Caco-2 (cell line): Measurements from ENCODE around the gene C3orf20. TPM values are rescaled to one million over a fixed set of nuclear protein-coding genes. Genes with fewer than 3 reads are reported as not detected.

ENCODE experiments used
- BruUV-seq: library from RNA; stranded (reverse); fragments of 400-500 nt; replicated peaks from 2 replicates; lab custom pipeline; 2021; lab: Mats Ljungman, UMichigan
- CTCF ChIA-PET: fragments of 300-600 bp; sonication (Branson Sonifier 250); formaldehyde crosslinking; loops from one replicate; lab custom pipeline; 2022; ENCODE audit warnings: antibody characterized with exemption; lab: Charles Lee
- POLR2A ChIA-PET: fragments of 300-600 bp; sonication (Branson Sonifier 250); formaldehyde crosslinking; loops from one replicate; lab custom pipeline; 2022; ENCODE audit warnings: antibody characterized with exemption; lab: Charles Lee
- DNase-seq, 2 experiments: peaks; one replicate each; pipeline versions ENCODE4 v3.0.0 to v3.0.0-alpha.2; 2020 to 2022
- H3K27me3 ChIP-seq: replicated peaks from 2 replicates; pipeline ENCODE4 v1.6.0; 2011; ENCODE audit warnings: low read length; ENCODE audit not compliant: control insufficient read depth, insufficient read depth
- H3K36me3 ChIP-seq: 2 replicates; pipeline ENCODE4 v1.5.1; 2011; ENCODE audit warnings: low read length; ENCODE audit not compliant: control insufficient read depth, insufficient read depth
- H3K4me1 ChIP-seq: fragments of 250-450 bp; sonication (Bioruptor Pico); 2 replicates; pipeline ENCODE4 v1.5.1; 2020; ENCODE audit warnings: mild to moderate bottlenecking
- H3K4me3 ChIP-seq: 2 replicates; pipeline ENCODE4 v1.5.1; 2011; ENCODE audit warnings: low read depth, mild to moderate bottlenecking, control low read depth, low read length
- H3K9me3 ChIP-seq: fragments of 250-450 bp; sonication (Bioruptor Pico); 2 replicates; pipeline ENCODE4 v1.5.1; 2020; ENCODE audit warnings: mild to moderate bottlenecking, moderate library complexity
- H3K27ac Mint-ChIP-seq: one replicate; pipeline ENCODE4 v1.8.0; 2022; ENCODE audit warnings: mixed read lengths; ENCODE audit not compliant: unreplicated experiment
- H3K27me3 Mint-ChIP-seq: one replicate; pipeline ENCODE4 v1.8.0; 2022; ENCODE audit warnings: mixed read lengths; ENCODE audit not compliant: insufficient read depth, unreplicated experiment
- H3K36me3 Mint-ChIP-seq: one replicate; pipeline ENCODE4 v1.8.0; 2022; ENCODE audit warnings: mild to moderate bottlenecking, mixed read lengths; ENCODE audit not compliant: insufficient read depth, unreplicated experiment
- H3K4me1 Mint-ChIP-seq: one replicate; pipeline ENCODE4 v1.8.0; 2022; ENCODE audit warnings: low read depth, mixed read lengths; ENCODE audit not compliant: unreplicated experiment
- H3K4me3 Mint-ChIP-seq: one replicate; pipeline ENCODE4 v1.8.0; 2022; ENCODE audit warnings: mild to moderate bottlenecking, moderate library complexity, mixed read lengths; ENCODE audit not compliant: unreplicated experiment
- H3K9me3 Mint-ChIP-seq: one replicate; pipeline ENCODE4 v1.8.0; 2022; ENCODE audit warnings: mixed read lengths; ENCODE audit not compliant: unreplicated experiment
- intact Hi-C: fragments of 100-400 bp; cut with micrococcal nuclease; formaldehyde crosslinking; loops from one replicate; pipeline ENCODE4 v1.10.0; 2022; ENCODE audit not compliant: unreplicated experiment
- total RNA-seq: library from RNA; stranded (reverse); gene quantifications from 2 replicates; pipeline ENCODE4 v1.2.3, GENCODE V29; 2022
- TF ChIP-seq, protein P1 (sequence below), 2 experiments: fragments of 200-600 bp in 1 of 2; IDR thresholded peaks; 1 replicate in 1 of 2; 2 replicates in 1 of 2; pipeline versions ENCODE4 v1.5.1 to v1.8.0; 2011 to 2022; ENCODE audit warnings: antibody characterized with exemption in 1 of 2, control low read depth in 1 of 2, inconsistent platforms in 1 of 2, low read depth in 1 of 2, low read length in 1 of 2, mild to moderate bottlenecking in 1 of 2, moderate library complexity in 1 of 2; ENCODE audit not compliant: insufficient read depth in 1 of 2, severe bottlenecking in 1 of 2, unreplicated experiment in 1 of 2

C3orf20 gene
- total RNA-seq, 1 experiment from 2014 or later, result 0.09 TPM

DNA sequence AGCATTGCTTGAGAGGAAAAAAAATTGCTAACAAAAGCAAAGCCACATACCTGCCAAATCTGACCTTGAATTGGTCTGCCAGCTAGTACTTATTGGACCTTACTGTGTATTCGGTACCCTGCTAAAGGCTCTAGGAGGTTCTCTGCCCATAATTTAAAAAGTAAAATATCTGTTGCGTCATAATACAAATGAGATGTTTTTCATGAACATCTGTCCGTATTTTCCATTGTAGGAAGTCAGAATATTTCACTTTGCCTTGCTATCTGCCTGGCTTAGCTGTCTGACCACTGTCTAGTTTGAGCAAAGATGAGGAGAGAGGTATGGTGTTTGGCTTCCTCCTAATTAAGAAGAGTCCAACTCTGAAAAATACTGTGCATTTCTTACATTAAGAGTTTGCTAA, 10.8 kb upstream of the C3orf20 start:
- no TSS peak for BruUV-seq
- POLR2A ChIA-PET, result interaction anchor here (0.6 kb wide), 1 partner anchor 12 kb away, joined by 4 read pairs; the partner anchor contains the start of gene CCDC174
- Mint-ChIP-seq H3K4me3 (no peak overlapping the region), H3K4me1 (no peaks in the 10 kb centered on the region), H3K36me3 (peaks cover 86% of the 10 kb centered on the region), H3K27ac (no peak overlapping the region), H3K9me3 (no peaks in the 10 kb centered on the region), H3K27me3 (no peaks in the 10 kb centered on the region)
- no peak for DNase-seq
- no peaks in the 10 kb centered on the region for H3K9me3 ChIP-seq
- H3K4me1 ChIP-seq, result peaks cover 12% of the 10 kb centered on the region
- no peaks in the 10 kb centered on the region for H3K27me3 ChIP-seq
- CTCF ChIA-PET, result no interaction called here
- H3K4me3 ChIP-seq, result no peak overlapping the region
- TF ChIP-seq, protein P1, sequence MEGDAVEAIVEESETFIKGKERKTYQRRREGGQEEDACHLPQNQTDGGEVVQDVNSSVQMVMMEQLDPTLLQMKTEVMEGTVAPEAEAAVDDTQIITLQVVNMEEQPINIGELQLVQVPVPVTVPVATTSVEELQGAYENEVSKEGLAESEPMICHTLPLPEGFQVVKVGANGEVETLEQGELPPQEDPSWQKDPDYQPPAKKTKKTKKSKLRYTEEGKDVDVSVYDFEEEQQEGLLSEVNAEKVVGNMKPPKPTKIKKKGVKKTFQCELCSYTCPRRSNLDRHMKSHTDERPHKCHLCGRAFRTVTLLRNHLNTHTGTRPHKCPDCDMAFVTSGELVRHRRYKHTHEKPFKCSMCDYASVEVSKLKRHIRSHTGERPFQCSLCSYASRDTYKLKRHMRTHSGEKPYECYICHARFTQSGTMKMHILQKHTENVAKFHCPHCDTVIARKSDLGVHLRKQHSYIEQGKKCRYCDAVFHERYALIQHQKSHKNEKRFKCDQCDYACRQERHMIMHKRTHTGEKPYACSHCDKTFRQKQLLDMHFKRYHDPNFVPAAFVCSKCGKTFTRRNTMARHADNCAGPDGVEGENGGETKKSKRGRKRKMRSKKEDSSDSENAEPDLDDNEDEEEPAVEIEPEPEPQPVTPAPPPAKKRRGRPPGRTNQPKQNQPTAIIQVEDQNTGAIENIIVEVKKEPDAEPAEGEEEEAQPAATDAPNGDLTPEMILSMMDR (IDR thresholded peaks at IDR 0.05; ENCODE audit: insufficient read depth in 1 of 2, low read depth in 1 of 2, low read length in 1 of 2, severe bottlenecking in 1 of 2, unreplicated experiment in 1 of 2), result no peak
- intact Hi-C loops, result no loop called here
- H3K36me3 ChIP-seq, result peaks cover 3% of the 10 kb centered on the region

DNA sequence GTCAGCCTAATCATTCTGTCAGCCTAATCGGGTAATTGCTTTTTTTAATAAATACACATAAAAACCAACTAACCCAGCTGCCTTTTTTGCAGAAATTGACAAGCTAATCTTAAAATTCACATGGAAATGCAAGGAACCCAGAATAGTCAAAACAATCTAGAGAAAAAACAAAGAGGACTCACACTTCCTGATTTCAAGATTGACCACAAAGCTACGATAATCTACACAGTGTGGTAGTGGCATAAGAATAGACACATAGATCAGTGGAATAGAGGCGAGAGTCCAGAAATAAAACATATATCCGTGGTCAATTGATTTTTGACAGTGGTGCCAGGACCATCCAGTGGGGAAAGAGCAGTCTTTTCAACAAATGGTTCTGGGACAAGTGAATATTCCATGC, 2.4 kb upstream of the C3orf20 start:
- TF ChIP-seq, protein P1 (IDR thresholded peaks at IDR 0.05; ENCODE audit: insufficient read depth in 1 of 2, low read depth in 1 of 2, low read length in 1 of 2, severe bottlenecking in 1 of 2, unreplicated experiment in 1 of 2), result no peak
- H3K9me3 Mint-ChIP-seq, result no peaks in the 10 kb centered on the region
- Histone ChIP-seq H3K4me1 (peaks cover 13% of the 10 kb centered on the region), H3K9me3 (no peaks in the 10 kb centered on the region), H3K27me3 (no peaks in the 10 kb centered on the region), H3K4me3 (no peak overlapping the region), H3K36me3 (no peaks in the 10 kb centered on the region; the same call in 1 of the 2 replicates)
- ChIA-PET POLR2A (no interaction called here), CTCF (interaction anchor here (1.6 to 2.0 kb wide), 3 partner anchors 108 to 248 kb away, joined by 5 to 28 read pairs (median 14); no protein-coding TSS in a partner anchor)
- H3K4me3 Mint-ChIP-seq, result no peak overlapping the region
- peaks cover 15% of the 10 kb centered on the region for H3K4me1 Mint-ChIP-seq
- BruUV-seq, result no TSS peak
- H3K36me3 Mint-ChIP-seq, result peaks cover 41% of the 10 kb centered on the region
- intact Hi-C loops, result no loop called here
- H3K27me3 Mint-ChIP-seq, result no peaks in the 10 kb centered on the region
- no peak overlapping the region for H3K27ac Mint-ChIP-seq
- DNase-seq, result no peak

DNA sequence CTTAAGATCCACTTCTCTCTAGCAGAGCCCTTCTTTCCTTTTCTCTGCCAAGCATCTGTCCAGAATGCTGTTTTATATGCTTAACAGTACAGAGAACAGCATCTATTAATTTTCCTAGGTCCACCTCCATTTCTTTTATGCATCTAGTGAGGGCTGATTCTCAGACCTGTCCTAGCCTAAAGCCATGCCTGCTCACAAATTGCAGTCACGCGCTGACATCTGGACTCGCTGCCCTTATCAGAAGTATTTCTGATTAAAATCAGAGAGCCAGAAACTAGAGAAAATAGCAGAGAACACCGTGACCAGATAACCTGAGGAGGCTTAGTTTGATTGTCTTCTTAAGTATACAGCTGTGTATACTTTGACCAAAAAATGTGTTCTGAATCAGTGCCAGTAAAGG, 1.9 kb downstream of the C3orf20 start:
- Mint-ChIP-seq H3K27ac (no peak overlapping the region), H3K9me3 (no peaks in the 10 kb centered on the region), H3K36me3 (peaks cover 18% of the 10 kb centered on the region), H3K4me1 (peaks cover 32% of the 10 kb centered on the region), H3K4me3 (no peak overlapping the region), H3K27me3 (no peaks in the 10 kb centered on the region)
- Histone ChIP-seq H3K27me3 (no peaks in the 10 kb centered on the region), H3K9me3 (no peaks in the 10 kb centered on the region; the same call in 1 of the 2 replicates), H3K4me3 (no peak overlapping the region), H3K36me3 (no peaks in the 10 kb centered on the region; the same call in 1 of the 2 replicates), H3K4me1 (peaks cover 22% of the 10 kb centered on the region)
- no TSS peak for BruUV-seq
- intact Hi-C loops, result no loop called here
- CTCF ChIA-PET, result interaction anchor here (1.7 to 2.3 kb wide), 2 partner anchors 104 to 244 kb away, joined by 6 to 9 read pairs; no protein-coding TSS in a partner anchor
- no peak for DNase-seq
- TF ChIP-seq, protein P1 (IDR thresholded peaks at IDR 0.05; ENCODE audit: insufficient read depth in 1 of 2, low read depth in 1 of 2, low read length in 1 of 2, severe bottlenecking in 1 of 2, unreplicated experiment in 1 of 2), result no peak
- POLR2A ChIA-PET, result interaction anchor here (0.7 kb wide), 1 partner anchor 25 kb away, joined by 3 read pairs; the partner anchor contains the start of gene CCDC174
